NCI-H524 treated with DMSO at 0.1 percent for 48 hours (cell line): Measurements from ENCODE around the gene AACS.
"Not testable (repeated sequence)": the region's sequence is repeated elsewhere in the genome, so short reads cannot be mapped to it uniquely, and the experiment has no call there.

ENCODE experiments used
- DNase-seq: peaks from one replicate; lab custom pipeline; 2025; lab: John Stamatoyannopoulos, UW

Gene AACS

DNA sequence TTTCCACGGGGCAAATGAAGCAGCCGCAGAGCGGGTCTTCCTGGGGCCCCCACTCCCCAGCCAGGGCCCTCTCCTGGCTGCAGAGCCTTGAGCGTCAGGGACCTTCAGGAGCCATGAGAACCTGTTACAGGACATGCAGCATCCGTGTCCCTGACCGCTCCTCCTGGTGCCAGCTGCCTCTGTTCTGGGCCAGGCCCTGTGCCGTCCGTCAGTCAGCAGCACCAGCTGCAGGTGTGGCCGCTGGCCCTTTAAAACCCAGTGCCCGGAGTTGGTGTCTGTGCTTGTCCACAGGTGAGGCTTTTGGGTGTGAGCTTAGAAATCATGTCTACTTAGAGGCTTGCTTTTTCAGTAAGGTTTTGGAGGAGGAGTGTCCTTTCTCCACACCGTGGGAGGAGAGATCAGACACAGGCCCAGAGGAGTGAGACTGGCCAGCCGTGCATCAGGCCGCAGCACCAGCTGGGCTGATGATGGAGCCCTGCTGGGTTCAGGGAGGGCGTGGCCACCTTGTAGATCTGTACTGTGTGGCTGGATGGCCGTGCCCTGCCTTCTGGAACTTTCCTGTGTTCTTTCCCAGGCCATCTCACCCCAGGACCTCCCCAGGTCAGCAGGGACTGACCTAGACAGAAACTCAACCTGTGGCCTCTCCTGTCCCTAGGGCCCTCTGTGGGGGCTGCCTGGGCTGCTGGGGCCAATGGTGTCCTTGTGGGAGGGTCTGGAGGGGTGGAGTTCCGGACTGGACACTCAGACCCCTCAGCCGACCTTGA is 27.1 kb downstream of the AACS start:
- no peak for DNase-seq

GRCh38 chr12:125092872-125093680 is 27.8 kb downstream of the AACS start:
- no peak for DNase-seq

DNA sequence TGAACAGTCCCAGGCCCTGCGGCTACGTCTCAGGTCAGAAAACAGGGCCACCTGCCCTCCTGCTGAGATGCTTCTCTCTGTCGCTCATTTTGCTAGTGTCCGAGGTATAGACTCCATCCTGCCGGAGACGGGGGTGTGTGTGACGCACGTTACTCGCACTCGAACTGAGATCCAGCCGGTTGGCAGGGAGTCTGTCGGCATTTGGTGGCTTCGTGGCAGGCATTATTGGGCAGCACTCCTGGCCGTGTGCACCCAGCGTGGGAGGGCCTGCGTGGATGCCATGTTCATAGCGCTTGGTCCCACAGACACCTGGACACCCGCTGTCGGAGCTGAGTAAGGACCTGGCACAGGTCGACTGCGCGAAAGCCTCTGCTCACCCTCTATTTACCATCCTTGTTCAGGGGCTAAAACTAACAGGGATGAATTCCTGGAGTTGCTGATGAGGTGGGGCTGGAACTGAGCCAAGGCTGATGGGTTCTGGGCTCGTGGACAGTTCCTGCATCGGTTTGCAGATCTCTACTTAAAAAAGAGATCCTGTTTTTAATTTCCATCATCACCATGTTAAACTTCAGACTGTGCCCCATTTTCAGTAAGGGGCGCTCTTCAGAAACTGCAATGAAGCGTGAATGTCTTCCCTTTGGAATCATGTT is 28.6 kb downstream of the AACS start:
- DNase-seq = no peak

GRCh38 chr12:125096894-125097293 is 31.7 kb downstream of the AACS start:
- DNase-seq = no peak

- DNase-seq = no peak
These were observed 32.2 kb downstream of the AACS start for GRCh38 chr12:125097427-125097826.

GRCh38 chr12:125098676-125099408 is 33.6 kb downstream of the AACS start:
- no peak for DNase-seq

DNA sequence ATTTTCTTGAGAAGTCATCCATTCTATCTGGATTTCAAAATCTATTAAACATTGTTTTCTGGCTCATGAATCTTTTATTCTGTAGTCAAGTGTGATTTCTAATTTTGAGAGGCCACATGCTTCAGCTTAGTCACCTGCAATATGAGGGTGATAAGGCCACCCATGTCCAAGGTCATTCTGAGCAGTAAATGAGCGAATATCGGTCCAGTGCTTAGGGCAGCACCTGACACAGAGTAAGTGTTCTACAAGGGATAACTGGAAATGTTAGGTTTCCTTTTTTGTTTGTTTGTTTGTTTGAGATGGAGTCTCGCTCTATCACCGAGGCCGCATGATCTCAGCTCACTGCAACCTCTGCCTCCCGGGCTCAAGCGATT is 34.2 kb downstream of the AACS start:
- DNase-seq = no peak

DNA sequence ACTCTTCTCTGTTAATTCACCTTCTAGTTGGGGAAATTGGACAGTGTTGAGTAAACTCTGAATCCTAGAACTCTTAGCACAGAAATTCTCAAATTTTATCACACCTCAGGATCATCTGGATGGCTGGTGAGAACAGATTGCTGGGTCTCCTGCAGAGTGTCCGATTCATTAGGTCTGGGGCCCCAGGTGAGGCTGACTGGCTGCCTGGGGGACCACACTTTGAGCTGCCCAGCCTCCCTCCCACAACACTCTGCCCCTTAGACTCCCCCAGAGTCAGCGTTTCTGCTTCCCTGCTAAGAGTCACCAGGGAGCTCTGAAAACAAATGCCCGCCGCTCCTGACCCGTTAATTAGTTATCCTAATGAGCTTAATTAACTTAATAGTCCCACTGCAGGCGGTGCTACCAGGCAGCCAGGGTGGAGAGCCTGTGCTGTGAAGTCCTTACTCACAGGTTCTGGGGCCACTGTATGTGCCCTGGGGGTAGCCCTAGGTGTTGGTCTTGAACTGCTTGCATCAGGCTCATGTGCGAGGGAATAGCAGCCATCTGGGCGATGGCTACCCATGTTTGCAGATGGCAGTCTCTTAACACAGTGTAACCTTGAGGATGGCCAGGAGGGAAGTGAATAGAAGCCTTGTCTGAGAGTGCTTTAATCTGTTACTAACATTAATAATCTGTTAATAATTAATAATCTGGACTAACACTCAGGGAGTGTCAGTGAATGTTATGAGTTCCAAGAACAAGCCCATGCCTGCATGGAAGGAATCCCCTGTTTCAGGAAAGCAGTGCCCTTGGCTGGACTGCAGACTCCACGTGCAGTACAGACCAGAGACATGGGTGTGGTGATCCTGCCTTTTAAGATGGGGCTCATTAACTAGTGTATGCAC is 35.6 kb downstream of the AACS start:
- DNase-seq = no peak

GRCh38 chr12:125104982-125105381 is 39.7 kb downstream of the AACS start:
- DNase-seq = no peak

DNA sequence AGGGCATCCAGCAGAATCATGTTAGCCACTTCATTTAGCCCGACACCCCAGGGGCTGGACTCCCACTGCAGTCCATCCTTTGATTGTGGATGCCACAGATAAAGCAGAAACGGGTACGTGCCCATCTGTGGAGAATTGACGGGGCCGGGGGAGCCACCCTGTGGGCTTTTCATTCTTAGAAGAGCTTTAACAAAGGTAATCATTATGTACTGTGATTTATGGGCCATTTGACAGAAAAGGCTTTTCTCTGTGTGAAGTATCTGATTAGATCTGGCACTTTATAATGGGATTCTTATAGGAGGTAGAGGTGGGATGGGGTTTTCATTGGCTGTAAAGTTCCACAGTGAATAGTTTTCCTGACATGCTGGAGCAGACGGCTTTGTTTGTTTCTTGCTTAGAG is 40.4 kb downstream of the AACS start:
- DNase-seq = no peak

- no peak for DNase-seq
These were observed 45.6 kb downstream of the AACS start for GRCh38 chr12:125110641-125111360.

- DNase-seq = no peak
These were observed 46.2 kb downstream of the AACS start for GRCh38 chr12:125111403-125111802.

GRCh38 chr12:125112614-125113013 is 47.4 kb downstream of the AACS start:
- DNase-seq = not testable (repeated sequence)

GRCh38 chr12:125113263-125113662 is 48.0 kb downstream of the AACS start:
- no peak for DNase-seq

- no peak for DNase-seq
These were observed 48.6 kb downstream of the AACS start for GRCh38 chr12:125113789-125114188.

DNA sequence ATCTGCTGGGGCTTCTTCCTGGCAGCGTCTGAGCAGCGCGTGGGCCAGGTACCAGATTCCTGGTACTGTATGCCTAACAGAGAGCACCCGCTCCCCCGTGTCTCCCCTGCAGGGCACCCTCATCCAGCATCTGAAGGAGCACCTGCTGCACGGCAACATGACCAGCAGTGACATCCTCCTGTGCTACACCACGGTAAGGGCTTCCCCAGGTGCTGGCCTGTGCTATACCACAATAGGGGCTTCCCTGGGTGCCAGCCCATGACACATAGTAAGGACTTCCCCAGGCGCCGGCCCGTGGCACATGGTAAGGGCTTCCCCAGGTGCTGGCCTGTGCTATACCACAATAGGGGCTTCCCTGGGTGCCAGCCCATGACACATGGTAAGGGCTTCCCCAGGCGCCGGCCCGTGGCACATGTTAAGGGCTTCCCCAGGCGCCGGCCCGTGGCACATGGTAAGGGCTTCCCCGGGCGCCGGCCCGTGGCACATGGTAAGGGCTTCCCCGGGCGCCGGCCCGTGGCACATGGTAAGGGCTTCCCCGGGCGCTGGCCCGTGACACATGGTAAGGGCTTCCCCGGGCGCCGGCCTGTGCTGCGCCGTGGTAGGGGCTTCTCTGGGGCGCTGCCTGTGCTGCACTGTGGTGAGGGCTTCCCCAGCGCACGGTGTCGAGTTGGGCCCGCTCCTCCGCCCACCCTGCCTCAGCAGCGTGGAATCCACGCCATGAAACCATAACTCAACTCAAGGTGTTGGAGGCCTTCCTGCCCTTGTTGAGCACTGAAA is 49.3 kb downstream of the AACS start:
- DNase-seq = no peak

- DNase-seq = no peak
These were observed 55.3 kb downstream of the AACS start for GRCh38 chr12:125120566-125120965.

- no peak for DNase-seq
These were observed 55.9 kb downstream of the AACS start for GRCh38 chr12:125121106-125121505.

DNA sequence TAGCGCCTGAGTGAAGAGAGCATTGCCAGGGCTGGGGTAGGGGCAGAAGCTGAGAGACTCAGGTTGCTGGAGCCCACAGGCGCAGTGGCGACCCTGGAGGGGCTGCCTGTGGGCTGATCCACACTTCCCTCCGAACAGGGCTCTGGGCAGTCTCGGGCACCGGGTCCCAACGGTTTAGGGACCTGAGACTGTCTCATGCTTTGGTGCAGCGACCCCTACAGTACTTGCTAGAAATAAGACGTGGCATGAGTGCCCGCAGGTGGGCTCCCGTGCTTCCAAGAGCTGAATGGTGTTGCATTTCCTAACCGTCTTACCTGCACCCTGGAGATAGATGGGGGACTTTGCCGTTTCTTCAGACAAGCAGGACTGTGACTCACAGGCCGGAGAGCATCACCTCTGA is 57.4 kb downstream of the AACS start:
- no peak for DNase-seq
